Neuron (in vitro differentiated cells): ENCODE measurements around the gene SNX18.
"Not testable (repeated sequence)": the region's sequence is repeated elsewhere in the genome, so short reads cannot be mapped to it uniquely, and the experiment has no call there.

Source experiments
- H2AFZ ChIP-seq: one replicate; pipeline ENCODE4 v1.6.1; 2013; ENCODE audit warnings: low read depth, mild to moderate bottlenecking, inconsistent platforms, low read length, moderate library complexity
- H3K27me3 ChIP-seq: one replicate; pipeline ENCODE4 v1.6.1; 2013; ENCODE audit warnings: low read length; ENCODE audit not compliant: insufficient read depth
- H3K36me3 ChIP-seq: one replicate; pipeline ENCODE4 v1.6.1; 2013; ENCODE audit warnings: low read length; ENCODE audit not compliant: insufficient read depth
- H3K4me1 ChIP-seq: one replicate; pipeline ENCODE4 v1.6.1; 2013; ENCODE audit warnings: low read length; ENCODE audit not compliant: insufficient read depth
- H3K4me3 ChIP-seq: 2 replicates; pipeline ENCODE4 v1.5.1; 2013; ENCODE audit warnings: mild to moderate bottlenecking, low read length, moderate library complexity
- H3K9me3 ChIP-seq: one replicate; pipeline ENCODE4 v1.6.1; 2013; ENCODE audit warnings: low read length

Gene SNX18

GRCh38 chr5:54536861-54537260, 19.3 kb downstream of the SNX18 start:
- H3K4me1 ChIP-seq: peaks cover 23% of the 10 kb centered on the region
- not testable (repeated sequence) for H3K36me3 ChIP-seq, H3K9me3 ChIP-seq, H2AFZ ChIP-seq, H3K4me3 ChIP-seq, H3K27me3 ChIP-seq

- Histone ChIP-seq H3K4me3 (no peak overlapping the region), H3K36me3 (no peaks in the 10 kb centered on the region), H2AFZ (no peak overlapping the region), H3K27me3 (no peaks in the 10 kb centered on the region), H3K4me1 (peaks cover 23% of the 10 kb centered on the region), H3K9me3 (no peaks in the 10 kb centered on the region)
These were observed 20.2 kb downstream of the SNX18 start for GRCh38 chr5:54537725-54538124.

- H3K27me3 ChIP-seq: no peaks in the 10 kb centered on the region
- H3K4me3 ChIP-seq: no peak overlapping the region
- peaks cover 23% of the 10 kb centered on the region for H3K4me1 ChIP-seq
- no peak overlapping the region for H2AFZ ChIP-seq
- no peaks in the 10 kb centered on the region for H3K9me3 ChIP-seq
- peaks cover under 1% of the 10 kb centered on the region for H3K36me3 ChIP-seq
These were observed 20.6 kb downstream of the SNX18 start for GRCh38 chr5:54538156-54538555.

- H3K27me3 ChIP-seq: no peaks in the 10 kb centered on the region
- H3K4me1 ChIP-seq: peaks cover 16% of the 10 kb centered on the region
- H3K36me3 ChIP-seq: peaks cover 3% of the 10 kb centered on the region
- no peak overlapping the region for H3K4me3 ChIP-seq
- H2AFZ ChIP-seq: no peak overlapping the region
- no peaks in the 10 kb centered on the region for H3K9me3 ChIP-seq
These were observed 21.4 kb downstream of the SNX18 start for GRCh38 chr5:54539001-54539400.

GRCh38 chr5:54540286-54540685, 22.7 kb downstream of the SNX18 start:
- Histone ChIP-seq H3K4me3 (no peak overlapping the region), H3K27me3 (no peaks in the 10 kb centered on the region), H2AFZ (no peak overlapping the region), H3K36me3 (peaks cover 5% of the 10 kb centered on the region), H3K4me1 (peaks cover 4% of the 10 kb centered on the region), H3K9me3 (no peaks in the 10 kb centered on the region)

GRCh38 chr5:54541823-54542783, 24.5 kb downstream of the SNX18 start:
- Histone ChIP-seq H3K36me3 (peaks cover 15% of the 10 kb centered on the region), H3K27me3 (no peaks in the 10 kb centered on the region), H3K4me1 (peaks cover 2% of the 10 kb centered on the region), H3K9me3 (no peaks in the 10 kb centered on the region), H3K4me3 (no peak overlapping the region), H2AFZ (no peak overlapping the region)

GRCh38 chr5:54544044-54544443, 26.5 kb downstream of the SNX18 start:
- H3K36me3 ChIP-seq: peaks cover 24% of the 10 kb centered on the region
- no peaks in the 10 kb centered on the region for H3K27me3 ChIP-seq
- no peaks in the 10 kb centered on the region for H3K4me1 ChIP-seq
- no peak overlapping the region for H2AFZ ChIP-seq
- H3K9me3 ChIP-seq: no peaks in the 10 kb centered on the region
- no peak overlapping the region for H3K4me3 ChIP-seq

GRCh38 chr5:54545796-54546195, 28.2 kb downstream of the SNX18 start:
- Histone ChIP-seq H3K4me1 (no peaks in the 10 kb centered on the region), H3K4me3 (no peak overlapping the region), H2AFZ (no peak overlapping the region), H3K36me3 (peaks cover 27% of the 10 kb centered on the region), H3K27me3 (no peaks in the 10 kb centered on the region), H3K9me3 (no peaks in the 10 kb centered on the region)

- Histone ChIP-seq H3K9me3 (no peaks in the 10 kb centered on the region), H3K4me3 (no peak overlapping the region), H3K4me1 (no peaks in the 10 kb centered on the region), H3K36me3 (peaks cover 27% of the 10 kb centered on the region), H2AFZ (no peak overlapping the region), H3K27me3 (no peaks in the 10 kb centered on the region)
These were observed 30.2 kb downstream of the SNX18 start for GRCh38 chr5:54547711-54548250.

GRCh38 chr5:54548565-54548964, 31.0 kb downstream of the SNX18 start:
- no peaks in the 10 kb centered on the region for H3K9me3 ChIP-seq

GRCh38 chr5:54551292-54551691, 33.7 kb downstream of the SNX18 start:
- Histone ChIP-seq H3K4me1 (no peaks in the 10 kb centered on the region), H3K36me3 (peaks cover 18% of the 10 kb centered on the region), H3K27me3 (no peaks in the 10 kb centered on the region), H2AFZ (no peak overlapping the region), H3K9me3 (no peaks in the 10 kb centered on the region), H3K4me3 (no peak overlapping the region)

More at GRCh38 chr5:54548565-54548964, 31.0 kb downstream of the SNX18 start:
- H3K4me3 ChIP-seq: no peak overlapping the region
- peaks cover 25% of the 10 kb centered on the region for H3K36me3 ChIP-seq
- H3K27me3 ChIP-seq: no peaks in the 10 kb centered on the region
- no peak overlapping the region for H2AFZ ChIP-seq
- H3K4me1 ChIP-seq: no peaks in the 10 kb centered on the region

- no peaks in the 10 kb centered on the region for H3K9me3 ChIP-seq
- H3K4me3 ChIP-seq: no peak overlapping the region
- no peaks in the 10 kb centered on the region for H3K4me1 ChIP-seq
- H3K27me3 ChIP-seq: no peaks in the 10 kb centered on the region
- peaks cover 14% of the 10 kb centered on the region for H3K36me3 ChIP-seq
- H2AFZ ChIP-seq: no peak overlapping the region
These were observed 34.4 kb downstream of the SNX18 start for GRCh38 chr5:54551926-54552325.

GRCh38 chr5:54552446-54552845, 34.9 kb downstream of the SNX18 start:
- Histone ChIP-seq H3K27me3 (no peaks in the 10 kb centered on the region), H3K4me1 (no peaks in the 10 kb centered on the region), H3K36me3 (peaks cover 10% of the 10 kb centered on the region), H3K9me3 (no peaks in the 10 kb centered on the region), H3K4me3 (no peak overlapping the region), H2AFZ (no peak overlapping the region)
